DND-41 (cell line): ENCODE data around the gene DNAH1.

Experiments
- ATAC-seq: fragments of 200-7000 bp; cut with Tn5 transposase; 3 replicates; pipeline ENCODE4 v1.9.1; 2021; ENCODE audit warnings: low read depth; ENCODE audit not compliant: insufficient read depth
- DNase-seq: peaks from one replicate; pipeline ENCODE4 v3.0.0-alpha.2; 2020
- H2AFZ ChIP-seq: 2 replicates; pipeline ENCODE4 v1.6.0; 2012; ENCODE audit warnings: low read depth, low read length
- H3K27ac ChIP-seq: 2 replicates; pipeline ENCODE4 v1.5.1; 2012; ENCODE audit warnings: low read length, inconsistent platforms
- H3K27me3 ChIP-seq: fragments of 200-600 bp; sonication (generic); 2 replicates; pipeline ENCODE4 v1.6.0; 2012; ENCODE audit warnings: low read length, mild to moderate bottlenecking, inconsistent platforms; ENCODE audit not compliant: insufficient read depth, poor library complexity
- H3K36me3 ChIP-seq: 2 replicates; pipeline ENCODE4 v1.5.1; 2012; ENCODE audit warnings: low read length, inconsistent platforms; ENCODE audit not compliant: insufficient read depth
- H3K4me1 ChIP-seq: 2 replicates; pipeline ENCODE4 v1.5.1; 2012; ENCODE audit warnings: mild to moderate bottlenecking, low read length; ENCODE audit not compliant: insufficient read depth
- H3K4me2 ChIP-seq: 2 replicates; pipeline ENCODE4 v1.6.0; 2012; ENCODE audit warnings: mild to moderate bottlenecking, moderate library complexity, low read length, inconsistent platforms; ENCODE audit not compliant: insufficient read depth
- H3K4me3 ChIP-seq, 2 experiments: fragments of 200-600 bp in 1 of 2; shearing (Covaris generic) in 1 of 2; 2 replicates each; pipeline ENCODE4 v1.5.1; 2012 to 2016; ENCODE audit warnings: inconsistent platforms in 2 of 2, low read length in 2 of 2, mild to moderate bottlenecking in 2 of 2, low read depth in 1 of 2, moderate library complexity in 1 of 2
- H3K79me2 ChIP-seq: 2 replicates; pipeline ENCODE4 v1.6.0; 2012; ENCODE audit warnings: low read length, inconsistent platforms; ENCODE audit not compliant: insufficient read depth
- H3K9ac ChIP-seq: 2 replicates; pipeline ENCODE4 v1.6.0; 2012; ENCODE audit warnings: low read depth, mild to moderate bottlenecking, inconsistent platforms, low read length, moderate library complexity
- H3K9me3 ChIP-seq: 2 replicates; pipeline ENCODE4 v1.5.1; 2012; ENCODE audit warnings: low read length, moderate library complexity, mild to moderate bottlenecking, inconsistent platforms; ENCODE audit not compliant: insufficient read depth, severe bottlenecking
- H4K20me1 ChIP-seq: 2 replicates; pipeline ENCODE4 v1.6.0; 2012; ENCODE audit warnings: low read length; ENCODE audit not compliant: insufficient read depth
- CTCF ChIP-seq: IDR thresholded peaks from 2 replicates; pipeline ENCODE4 v1.5.1; 2012; ENCODE audit warnings: borderline replicate concordance, low read length, moderate library complexity, mild to moderate bottlenecking; ENCODE audit not compliant: poor library complexity, severe bottlenecking; ENCODE audit errors: extremely low read depth
- EZH2 ChIP-seq: IDR thresholded peaks from 3 replicates; pipeline ENCODE4 v1.6.1; 2012; ENCODE audit warnings: borderline replicate concordance, low read depth, mild to moderate bottlenecking, moderate library complexity, low read length, inconsistent platforms; ENCODE audit not compliant: severe bottlenecking

The DNAH1 gene

GRCh38 chr3:52345521-52346109 is 29.5 kb downstream of the DNAH1 start:
- no peak for ATAC-seq
- no peak overlapping the region for H3K9ac ChIP-seq
- DNase-seq, result no peak
- H2AFZ ChIP-seq, result no peak overlapping the region
- no peaks in the 10 kb centered on the region for H3K4me1 ChIP-seq
- no peak for TF ChIP-seq EZH2
- TF ChIP-seq CTCF, result no peak
- no peaks in the 10 kb centered on the region for H3K27me3 ChIP-seq
- no peaks in the 10 kb centered on the region for H3K79me2 ChIP-seq
- no peaks in the 10 kb centered on the region for H3K36me3 ChIP-seq
- H3K4me2 ChIP-seq, result no peak overlapping the region
- H4K20me1 ChIP-seq, result no peaks in the 10 kb centered on the region; the same call in 1 of the 2 replicates
- no peak overlapping the region for H3K4me3 ChIP-seq
- H3K27ac ChIP-seq, result no peak overlapping the region
- no peaks in the 10 kb centered on the region for H3K9me3 ChIP-seq

- no peak for DNase-seq
- Histone ChIP-seq H3K79me2 (no peaks in the 10 kb centered on the region), H3K36me3 (no peaks in the 10 kb centered on the region), H4K20me1 (no peaks in the 10 kb centered on the region; the same call in 1 of the 2 replicates), H2AFZ (no peak overlapping the region), H3K27ac (no peak overlapping the region), H3K4me3 (no peak overlapping the region), H3K9me3 (no peaks in the 10 kb centered on the region), H3K4me1 (no peaks in the 10 kb centered on the region), H3K9ac (no peak overlapping the region), H3K4me2 (no peak overlapping the region), H3K27me3 (no peaks in the 10 kb centered on the region)
- TF ChIP-seq CTCF (no peak), EZH2 (no peak)
- no peak for ATAC-seq
Measured at GRCh38 chr3:52346623-52347530, 30.8 kb downstream of the DNAH1 start.

- H3K4me1 ChIP-seq, result no peaks in the 10 kb centered on the region
- no peaks in the 10 kb centered on the region for H3K9me3 ChIP-seq
- no peaks in the 10 kb centered on the region; the same call in 1 of the 2 replicates for H4K20me1 ChIP-seq
- no peak overlapping the region for H3K4me2 ChIP-seq
- no peak for TF ChIP-seq EZH2
- no peak for TF ChIP-seq CTCF
- H2AFZ ChIP-seq, result no peak overlapping the region
- H3K79me2 ChIP-seq, result no peaks in the 10 kb centered on the region
- no peak for DNase-seq
- H3K9ac ChIP-seq, result no peak overlapping the region
- no peak overlapping the region for H3K27ac ChIP-seq
- no peak overlapping the region for H3K4me3 ChIP-seq
- ATAC-seq, result no peak
- H3K27me3 ChIP-seq, result no peaks in the 10 kb centered on the region
- H3K36me3 ChIP-seq, result no peaks in the 10 kb centered on the region; the same call in none of the 2 replicates
Measured at GRCh38 chr3:52347716-52348635, 31.9 kb downstream of the DNAH1 start.
